Endothelial cell of umbilical vein (primary cell): ENCODE data around the gene CNTNAP2. TPM values are rescaled to one million over a fixed set of nuclear protein-coding genes. Genes with fewer than 3 reads are reported as not detected.

Experiments used
- BruUV-seq: library from RNA; stranded (reverse); fragments of 400-500 nt; replicated peaks from 2 replicates; lab custom pipeline; 2021; lab: Mats Ljungman, UMichigan
- CTCF ChIA-PET: fragments of 300-600, 350-600 bp; sonication (Branson Sonifier 250); formaldehyde crosslinking; loops from one replicate; lab custom pipeline; 2021; ENCODE audit warnings: antibody characterized with exemption, inconsistent platforms; lab: Charles Lee
- POLR2A ChIA-PET: fragments of 300-600, 350-600 bp; sonication (Branson Sonifier 250); formaldehyde crosslinking; loops from one replicate; lab custom pipeline; 2021; ENCODE audit warnings: antibody characterized with exemption, inconsistent platforms; lab: Charles Lee
- DNase-seq: peaks from one replicate; pipeline ENCODE4 v3.0.0-alpha.2; 2011; ENCODE audit warnings: low read depth, low spot score
- FAIRE-seq: peaks from 2 replicates; lab custom pipeline; 2011; peaks lifted over from hg19 to GRCh38; lab: Jason Lieb, UNC
- H2AFZ ChIP-seq: 2 replicates; pipeline ENCODE4 v1.6.0; 2012; ENCODE audit warnings: low read depth, low read length, control low read depth, inconsistent platforms
- H3K27ac ChIP-seq: 2 replicates; pipeline ENCODE4 v1.5.1; 2011; ENCODE audit warnings: low read depth, mild to moderate bottlenecking, control low read depth, low read length, moderate library complexity; ENCODE audit not compliant: insufficient read depth
- H3K27me3 ChIP-seq, 2 experiments: 2 replicates each; pipeline versions ENCODE4 v1.6.0 to v1.6.1; 2011; ENCODE audit warnings: low read length in 2 of 2, mixed read lengths in 1 of 2; ENCODE audit not compliant: control insufficient read depth in 2 of 2, insufficient read depth in 2 of 2
- H3K36me3 ChIP-seq, 2 experiments: 2 replicates in 1 of 2; 3 replicates in 1 of 2; pipeline ENCODE4 v1.5.1; 2011; ENCODE audit warnings: low read length in 2 of 2, mild to moderate bottlenecking in 1 of 2, moderate library complexity in 1 of 2; ENCODE audit not compliant: control insufficient read depth in 2 of 2, insufficient read depth in 2 of 2; ENCODE audit errors: extremely low read depth in 1 of 2
- H3K4me1 ChIP-seq: 3 replicates; pipeline ENCODE4 v1.5.1; 2011; ENCODE audit warnings: mild to moderate bottlenecking, low read length; ENCODE audit not compliant: control insufficient read depth, insufficient read depth; ENCODE audit errors: extremely low read depth
- H3K4me2 ChIP-seq: 2 replicates; pipeline ENCODE4 v1.6.1; 2011; ENCODE audit warnings: low read length, control low read depth, mixed read lengths; ENCODE audit not compliant: insufficient read depth
- H3K4me3 ChIP-seq, 3 experiments: fragments of 200-600 bp in 1 of 3; sonication (generic), shearing (Covaris generic) in 1 of 3; replicated peaks in 1 of 3; 2 replicates each; pipeline ENCODE4 v1.5.1; 2011 to 2016; ENCODE audit warnings: control low read depth in 3 of 3, low read length in 3 of 3, mild to moderate bottlenecking in 2 of 3, inconsistent platforms in 1 of 3, low read depth in 1 of 3, moderate library complexity in 1 of 3; ENCODE audit not compliant: insufficient read depth in 1 of 3
- H3K79me2 ChIP-seq: 2 replicates; pipeline ENCODE4 v1.6.0; 2012; ENCODE audit warnings: low read length, inconsistent platforms; ENCODE audit not compliant: control insufficient read depth, insufficient read depth
- H3K9ac ChIP-seq: replicated peaks from 2 replicates; pipeline ENCODE3; 2011; ENCODE audit warnings: low read length, control low read depth; ENCODE audit not compliant: insufficient read depth; ENCODE audit errors: extremely low read depth
- H3K9me1 ChIP-seq: replicated peaks from 3 replicates; pipeline ENCODE4 v1.6.0; 2011; ENCODE audit warnings: mild to moderate bottlenecking, low read length; ENCODE audit not compliant: control insufficient read depth, insufficient read depth; ENCODE audit errors: extremely low read depth
- H3K9me3 ChIP-seq: replicated peaks from 2 replicates; pipeline ENCODE4 v1.5.1; 2012; ENCODE audit warnings: low read length, inconsistent platforms; ENCODE audit not compliant: control insufficient read depth, insufficient read depth
- H4K20me1 ChIP-seq: replicated peaks from 2 replicates; pipeline ENCODE3; 2011; ENCODE audit warnings: mild to moderate bottlenecking, low read length; ENCODE audit not compliant: control insufficient read depth, insufficient read depth; ENCODE audit errors: extremely low read depth
- EZH2 ChIP-seq: IDR thresholded peaks from 2 replicates; pipeline ENCODE4 v1.6.1; 2012; ENCODE audit warnings: borderline replicate concordance, low read depth, mild to moderate bottlenecking, moderate library complexity, low read length, inconsistent platforms; ENCODE audit not compliant: severe bottlenecking
- FOS ChIP-seq: IDR thresholded peaks from 2 replicates; pipeline ENCODE4 v1.6.1; 2011; ENCODE audit warnings: mild to moderate bottlenecking, low read length, moderate library complexity, borderline replicate concordance; ENCODE audit not compliant: insufficient read depth
- GATA2 ChIP-seq: IDR thresholded peaks from 2 replicates; pipeline ENCODE4 v1.7.0; 2011; ENCODE audit warnings: low read depth, mild to moderate bottlenecking, moderate library complexity, mixed read lengths, low read length; ENCODE audit not compliant: insufficient read length, insufficient read depth
- JUN ChIP-seq: IDR thresholded peaks from 2 replicates; pipeline ENCODE4 v1.6.1; 2011; ENCODE audit warnings: borderline replicate concordance, low read depth; ENCODE audit not compliant: insufficient read length, insufficient read depth
- MYC ChIP-seq: IDR thresholded peaks from one replicate; pipeline ENCODE4 v1.6.1; 2011; ENCODE audit warnings: mild to moderate bottlenecking, low read depth, low read length
- POLR2A ChIP-seq: IDR thresholded peaks from 2 replicates; pipeline ENCODE4 v1.6.1; 2012; ENCODE audit warnings: low read depth, mild to moderate bottlenecking, control low read depth, low read length
- POLR2AphosphoS5 ChIP-seq: IDR thresholded peaks from 2 replicates; pipeline ENCODE4 v1.6.1; 2012; ENCODE audit warnings: low read depth, mild to moderate bottlenecking, control low read depth, low read length, moderate library complexity; ENCODE audit not compliant: insufficient read depth
- dilution Hi-C: fragments of 300-500 bp; cut with MboI; formaldehyde crosslinking; loops from one replicate; pipeline ENCODE4 v1.15.0; 2019; ENCODE audit warnings: low sequenced_read_pairs; ENCODE audit not compliant: extremely low pct_ligation_motif_present
- intact Hi-C: fragments of 100-400 bp; cut with micrococcal nuclease; formaldehyde crosslinking; loops from one replicate; pipeline ENCODE4 v1.10.0; 2022
- polyA plus RNA-seq, 4 experiments: library from polyadenylated mRNA; depleted of rRNA in 3 of 4; stranded (reverse) in 3 of 4; unstranded in 1 of 4; fragments of >200 nt; gene quantifications; 2 replicates each; pipeline versions ENCODE4 v1.2.1 to v1.2.3, GENCODE V29; 2011 to 2012; ENCODE audit warnings: missing spikeins in 1 of 4
- total RNA-seq: library from RNA; stranded (reverse); gene quantifications from 2 replicates; pipeline ENCODE4 v1.2.3, GENCODE V29; 2021
- TF ChIP-seq, protein P1 (sequence below): IDR thresholded peaks from 2 replicates; pipeline ENCODE4 v1.6.1; 2011; ENCODE audit not compliant: insufficient read depth, insufficient read length
- TF ChIP-seq, protein P2 (sequence below), 2 donors: IDR thresholded peaks; 1 replicate in 1 of 2; 2 replicates in 1 of 2; pipeline ENCODE4 v1.5.1; 2011; ENCODE audit warnings: low read length in 2 of 2, mild to moderate bottlenecking in 2 of 2, moderate library complexity in 2 of 2, control low read depth in 1 of 2, inconsistent platforms in 1 of 2, low read depth in 1 of 2; ENCODE audit not compliant: insufficient read depth in 1 of 2; ENCODE audit errors: extremely low read depth in 1 of 2

CNTNAP2 gene
- total and polyA plus RNA-seq, 2 donors (not counting 3 experiments of a cell fraction or from before 2014, with no cell fraction given) = not detected

DNA sequence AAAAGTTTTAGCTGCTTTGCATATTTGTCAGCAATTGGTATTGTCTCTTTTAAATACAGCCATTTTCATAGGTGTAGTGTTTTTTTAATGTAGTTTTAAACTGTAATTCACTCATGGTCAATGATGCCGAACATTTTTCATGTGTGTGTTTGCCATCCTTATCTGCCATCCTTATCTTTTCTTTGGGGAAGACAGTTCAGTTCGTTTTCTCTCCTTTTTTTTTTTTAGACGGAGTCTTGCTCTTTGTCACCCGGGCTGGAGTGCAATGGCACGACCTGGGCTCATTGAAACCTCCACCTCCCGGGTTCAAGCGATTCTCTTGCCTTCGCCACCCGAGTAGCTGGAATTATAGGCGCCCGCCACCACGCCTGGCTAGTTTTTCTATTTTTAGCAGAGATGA, 545.3 kb downstream of the CNTNAP2 start:
- CTCF ChIA-PET = no interaction called here
- no TSS peak for BruUV-seq
- no peak overlapping the region for H3K4me2 ChIP-seq
- no peak for DNase-seq
- POLR2A ChIA-PET = no interaction called here
- no peaks in the 10 kb centered on the region for H3K27me3 ChIP-seq
- H3K79me2 ChIP-seq = no peaks in the 10 kb centered on the region
- intact Hi-C loops = no loop called here
- dilution Hi-C loops = no loop called here
- no peak overlapping the region for H3K27ac ChIP-seq
- H3K9ac ChIP-seq = no peak overlapping the region
- H2AFZ ChIP-seq = no peak overlapping the region
- no peak for FAIRE-seq
- no peaks in the 10 kb centered on the region for H3K36me3 ChIP-seq
- H3K4me3 ChIP-seq = no peak overlapping the region
- H4K20me1 ChIP-seq = no peaks in the 10 kb centered on the region
- no peak for TF ChIP-seq JUN
- no peak for TF ChIP-seq EZH2
- TF ChIP-seq, protein P1, sequence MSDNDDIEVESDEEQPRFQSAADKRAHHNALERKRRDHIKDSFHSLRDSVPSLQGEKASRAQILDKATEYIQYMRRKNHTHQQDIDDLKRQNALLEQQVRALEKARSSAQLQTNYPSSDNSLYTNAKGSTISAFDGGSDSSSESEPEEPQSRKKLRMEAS = no peak
- no peaks in the 10 kb centered on the region for H3K9me1 ChIP-seq
- no peaks in the 10 kb centered on the region for H3K9me3 ChIP-seq
- H3K4me1 ChIP-seq = no peaks in the 10 kb centered on the region

DNA sequence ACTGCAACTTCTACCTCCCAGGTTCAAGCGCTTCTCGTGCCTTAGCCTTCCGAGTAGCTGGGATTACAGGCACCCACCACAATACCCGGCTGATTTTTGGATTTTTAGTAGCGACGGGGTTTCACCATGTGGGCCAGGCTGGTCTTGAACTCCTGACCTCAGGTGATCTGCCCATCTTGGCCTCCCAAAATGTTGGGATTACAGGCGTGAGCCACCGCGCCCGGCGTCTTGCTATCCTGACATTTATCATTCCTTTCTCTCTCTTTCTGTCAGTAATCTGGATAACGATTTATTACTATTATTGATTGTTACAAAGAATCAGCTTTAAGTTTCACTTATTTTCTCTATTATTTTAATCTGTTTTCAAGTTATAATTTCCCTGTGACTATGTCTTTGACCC, 548.4 kb downstream of the CNTNAP2 start:
- TF ChIP-seq POLR2A = no peak
- no peak for TF ChIP-seq GATA2
- TF ChIP-seq, protein P1 = no peak
- TF ChIP-seq, protein P2, sequence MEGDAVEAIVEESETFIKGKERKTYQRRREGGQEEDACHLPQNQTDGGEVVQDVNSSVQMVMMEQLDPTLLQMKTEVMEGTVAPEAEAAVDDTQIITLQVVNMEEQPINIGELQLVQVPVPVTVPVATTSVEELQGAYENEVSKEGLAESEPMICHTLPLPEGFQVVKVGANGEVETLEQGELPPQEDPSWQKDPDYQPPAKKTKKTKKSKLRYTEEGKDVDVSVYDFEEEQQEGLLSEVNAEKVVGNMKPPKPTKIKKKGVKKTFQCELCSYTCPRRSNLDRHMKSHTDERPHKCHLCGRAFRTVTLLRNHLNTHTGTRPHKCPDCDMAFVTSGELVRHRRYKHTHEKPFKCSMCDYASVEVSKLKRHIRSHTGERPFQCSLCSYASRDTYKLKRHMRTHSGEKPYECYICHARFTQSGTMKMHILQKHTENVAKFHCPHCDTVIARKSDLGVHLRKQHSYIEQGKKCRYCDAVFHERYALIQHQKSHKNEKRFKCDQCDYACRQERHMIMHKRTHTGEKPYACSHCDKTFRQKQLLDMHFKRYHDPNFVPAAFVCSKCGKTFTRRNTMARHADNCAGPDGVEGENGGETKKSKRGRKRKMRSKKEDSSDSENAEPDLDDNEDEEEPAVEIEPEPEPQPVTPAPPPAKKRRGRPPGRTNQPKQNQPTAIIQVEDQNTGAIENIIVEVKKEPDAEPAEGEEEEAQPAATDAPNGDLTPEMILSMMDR (IDR thresholded peaks at IDR 0.05; ENCODE audit: extremely low read depth in 1 of 2, insufficient read depth in 1 of 2, low read depth in 1 of 2, low read length in 2 of 2) = no peak
- no peak for TF ChIP-seq JUN
- no peak for TF ChIP-seq MYC
- TF ChIP-seq EZH2 = no peak
- TF ChIP-seq POLR2AphosphoS5 = no peak
- TF ChIP-seq FOS = no peak
- no peak for DNase-seq
- Histone ChIP-seq H3K4me2 (no peak overlapping the region), H3K4me3 (no peak overlapping the region), H3K9me1 (no peaks in the 10 kb centered on the region), H3K9me3 (no peaks in the 10 kb centered on the region), H3K9ac (no peak overlapping the region), H3K36me3 (no peaks in the 10 kb centered on the region), H4K20me1 (no peaks in the 10 kb centered on the region), H3K27me3 (no peaks in the 10 kb centered on the region), H3K79me2 (no peaks in the 10 kb centered on the region), H2AFZ (no peak overlapping the region), H3K4me1 (no peaks in the 10 kb centered on the region), H3K27ac (no peak overlapping the region)
- FAIRE-seq = no peak
- POLR2A ChIA-PET = no interaction called here
- CTCF ChIA-PET = no interaction called here
- dilution Hi-C loops (no loop called here), intact Hi-C loops (no loop called here)
- no TSS peak for BruUV-seq
